Esophagus muscularis mucosa (tissue), 3 donors: ENCODE measurements around the gene HERPUD1.

Source experiments
- CTCF ChIP-seq, 3 experiments: fragments of 200-600 bp in 2 of 3; fragments of 450-650 bp in 1 of 3; sonication (generic) in 2 of 3; IDR thresholded peaks; one replicate each; pipeline ENCODE4 v1.5.1; 2017 to 2019; ENCODE audit warnings: antibody characterized with exemption in 3 of 3, mild to moderate bottlenecking in 2 of 3, moderate library complexity in 1 of 3
- POLR2A ChIP-seq: fragments of 450-650 bp; IDR thresholded peaks from one replicate; pipeline ENCODE4 v1.6.1; 2017; ENCODE audit warnings: antibody characterized with exemption, moderate library complexity, mild to moderate bottlenecking, low read depth

DNA sequence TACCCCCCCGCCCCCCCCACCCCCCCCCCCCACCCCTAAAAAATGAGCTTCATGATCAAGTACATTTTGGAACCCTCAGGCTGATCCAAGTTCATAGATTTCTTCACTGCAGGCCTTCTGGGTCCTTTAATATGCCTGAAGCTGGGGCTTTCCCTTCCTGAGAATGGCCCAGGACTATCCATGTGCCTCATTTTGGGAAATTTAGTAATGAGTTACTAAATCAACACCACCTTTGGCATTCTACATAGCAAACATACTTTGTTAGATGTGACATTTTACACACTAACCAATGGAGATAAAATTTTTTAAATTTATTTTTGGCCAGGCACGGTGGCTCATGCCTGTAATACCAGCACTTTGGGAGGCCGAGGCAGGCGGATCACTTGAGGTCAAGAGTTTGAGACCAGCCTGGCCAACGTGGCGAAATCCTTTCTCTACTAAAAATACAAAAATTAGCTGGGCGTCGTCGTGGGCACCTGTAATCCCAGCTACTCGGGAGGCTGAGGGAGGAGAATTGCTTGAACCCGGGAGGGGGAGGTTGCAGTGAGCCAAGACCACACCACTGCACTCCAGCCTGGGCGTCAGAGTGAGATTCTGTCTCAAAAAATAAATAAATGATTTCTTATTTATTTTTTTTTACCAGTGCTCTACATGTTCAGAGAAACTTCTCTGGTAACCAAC, 14.0 kb downstream of the HERPUD1 start:
- TF ChIP-seq CTCF (IDR thresholded peaks at IDR 0.05) (no peak), POLR2A (no peak)
